ENCODE results near the gene RPL5.

RPL5 gene

DNA sequence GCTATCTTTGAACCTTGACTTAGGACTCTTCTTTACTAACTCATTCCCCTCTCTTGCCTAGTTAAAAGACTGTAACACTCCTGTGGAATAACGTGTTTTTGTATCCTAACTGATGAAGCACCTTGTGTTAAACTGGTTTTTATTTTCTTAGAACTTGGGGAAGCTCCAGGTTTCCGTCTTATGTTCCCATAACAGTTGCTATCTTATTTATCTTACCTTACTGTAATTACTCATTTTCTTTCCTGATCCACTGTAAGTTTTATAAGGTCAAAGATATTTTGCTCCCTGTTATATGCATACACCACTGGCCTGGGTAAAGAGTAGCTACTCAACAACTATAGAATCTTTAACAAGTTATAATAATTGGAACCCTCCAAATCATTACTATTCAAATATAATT, 43.1 kb downstream of the RPL5 start:
- H3K9me2 ChIP-seq (replicated peaks; ENCODE audit: insufficient read depth, low read length), result no peaks in the 10 kb centered on the region
- TF ChIP-seq, protein P1, sequence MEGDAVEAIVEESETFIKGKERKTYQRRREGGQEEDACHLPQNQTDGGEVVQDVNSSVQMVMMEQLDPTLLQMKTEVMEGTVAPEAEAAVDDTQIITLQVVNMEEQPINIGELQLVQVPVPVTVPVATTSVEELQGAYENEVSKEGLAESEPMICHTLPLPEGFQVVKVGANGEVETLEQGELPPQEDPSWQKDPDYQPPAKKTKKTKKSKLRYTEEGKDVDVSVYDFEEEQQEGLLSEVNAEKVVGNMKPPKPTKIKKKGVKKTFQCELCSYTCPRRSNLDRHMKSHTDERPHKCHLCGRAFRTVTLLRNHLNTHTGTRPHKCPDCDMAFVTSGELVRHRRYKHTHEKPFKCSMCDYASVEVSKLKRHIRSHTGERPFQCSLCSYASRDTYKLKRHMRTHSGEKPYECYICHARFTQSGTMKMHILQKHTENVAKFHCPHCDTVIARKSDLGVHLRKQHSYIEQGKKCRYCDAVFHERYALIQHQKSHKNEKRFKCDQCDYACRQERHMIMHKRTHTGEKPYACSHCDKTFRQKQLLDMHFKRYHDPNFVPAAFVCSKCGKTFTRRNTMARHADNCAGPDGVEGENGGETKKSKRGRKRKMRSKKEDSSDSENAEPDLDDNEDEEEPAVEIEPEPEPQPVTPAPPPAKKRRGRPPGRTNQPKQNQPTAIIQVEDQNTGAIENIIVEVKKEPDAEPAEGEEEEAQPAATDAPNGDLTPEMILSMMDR (IDR thresholded peaks at IDR 0.05; ENCODE audit: insufficient read depth, low read length, poor library complexity, severe bottlenecking), result no peak

DNA sequence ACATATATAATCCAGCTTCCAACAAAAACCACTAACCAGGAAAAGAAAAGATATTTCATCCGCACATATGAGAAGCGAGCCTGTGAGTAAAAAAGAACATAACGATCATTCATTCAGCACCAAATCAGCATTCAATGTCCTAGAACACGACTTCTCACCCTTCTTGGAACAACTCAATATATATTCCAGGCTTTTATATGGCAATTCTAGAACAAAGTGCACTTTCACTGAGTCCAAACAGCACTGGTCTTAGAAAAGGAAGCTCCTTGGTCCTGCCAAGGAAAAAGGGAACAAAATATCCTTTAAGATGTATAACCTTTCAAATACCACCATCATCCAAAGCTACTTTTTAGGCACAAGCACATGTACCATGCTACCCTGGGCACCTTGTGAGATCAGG, 44.5 kb downstream of the RPL5 start:
- Histone ChIP-seq H3K4me2 (ENCODE audit: low read depth, low read length, poor library complexity, severe bottlenecking) (no peak overlapping the region), H4K20me1 (ENCODE audit: low read depth, low read length) (peaks cover 6% of the 10 kb centered on the region; the same call in 1 of the 2 replicates), H3K79me2 (ENCODE audit: insufficient read depth, low read length) (peaks cover 47% of the 10 kb centered on the region), H2AFZ (ENCODE audit: low read depth, low read length, severe bottlenecking) (no peak overlapping the region), H3F3A (ENCODE audit: insufficient read depth) (peaks cover 1% of the 10 kb centered on the region; the same call in 1 of the 2 replicates), H3K36me3 (ENCODE audit: low read length) (peaks cover 25% of the 10 kb centered on the region), H3K9ac (ENCODE audit: low read length) (no peak overlapping the region), H3K9me3 (ENCODE audit: insufficient read depth, low read length) (no peaks in the 10 kb centered on the region), H3K27ac (ENCODE audit: low read depth, low read length) (no peak overlapping the region), H3K27me3 (ENCODE audit: low read length) (no peaks in the 10 kb centered on the region), H3K9me2 (replicated peaks; ENCODE audit: insufficient read depth, low read length) (no peaks in the 10 kb centered on the region), H3K4me3 (ENCODE audit: insufficient read depth, low read length, poor library complexity, severe bottlenecking) (no peak overlapping the region)
- no peak for TF ChIP-seq EZH2phosphoT487 (conservative IDR thresholded peaks at IDR 0.05; ENCODE audit: low read length)
- TF ChIP-seq, protein P1 (IDR thresholded peaks at IDR 0.05; ENCODE audit: insufficient read depth, low read length, poor library complexity, severe bottlenecking), result no peak

More for the DNA sequence above, 43.1 kb downstream of the RPL5 start:
- Histone ChIP-seq H3K79me2 (ENCODE audit: insufficient read depth, low read length) (peaks cover 41% of the 10 kb centered on the region), H3K9me3 (ENCODE audit: insufficient read depth, low read length) (no peaks in the 10 kb centered on the region), H4K20me1 (ENCODE audit: low read depth, low read length) (0 out of 2 replicates have a peak, but pooled peaks cover 4% of the 10 kb centered on the region), H3K4me2 (ENCODE audit: low read depth, low read length, poor library complexity, severe bottlenecking) (no peak overlapping the region), H3K36me3 (ENCODE audit: low read length) (peaks cover 25% of the 10 kb centered on the region), H3F3A (ENCODE audit: insufficient read depth) (no peaks in the 10 kb centered on the region; the same call in 1 of the 2 replicates), H3K27ac (ENCODE audit: low read depth, low read length) (no peak overlapping the region), H2AFZ (ENCODE audit: low read depth, low read length, severe bottlenecking) (no peak overlapping the region), H3K9ac (ENCODE audit: low read length) (no peak overlapping the region), H3K4me3 (ENCODE audit: insufficient read depth, low read length, poor library complexity, severe bottlenecking) (no peak overlapping the region), H3K27me3 (ENCODE audit: low read length) (no peaks in the 10 kb centered on the region)

DNA sequence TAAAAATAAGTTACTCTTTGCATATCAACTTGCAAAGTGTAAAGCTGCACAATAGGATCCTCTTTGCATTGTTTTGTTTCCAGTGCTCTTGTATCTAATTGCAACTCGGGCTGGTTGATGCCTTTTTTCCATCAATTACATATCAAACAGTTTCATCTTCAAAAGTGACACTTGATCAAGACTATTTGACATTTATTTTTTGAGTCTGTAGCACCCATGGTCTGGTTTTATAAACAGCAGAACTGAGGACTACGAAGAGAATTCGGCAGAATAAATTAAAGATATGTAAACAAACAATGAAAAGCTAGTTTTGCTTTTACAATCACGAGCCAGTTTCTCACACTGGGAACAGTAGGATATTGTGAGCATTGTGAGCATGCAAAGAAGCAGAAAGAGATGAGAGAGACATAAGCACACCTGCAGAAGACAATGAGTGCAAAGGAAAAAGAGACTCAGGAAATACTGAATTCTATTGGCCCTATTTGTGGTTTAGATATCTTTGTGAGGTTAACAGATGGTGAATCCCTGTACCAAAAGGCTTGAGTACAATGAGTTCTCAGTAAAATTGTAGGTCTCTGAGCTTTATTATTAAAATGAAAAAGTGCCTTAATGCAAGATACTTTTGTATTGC, 45.4 kb downstream of the RPL5 start:
- peaks cover 54% of the 10 kb centered on the region for H3K79me2 ChIP-seq (ENCODE audit: insufficient read depth, low read length)
- H3K9ac ChIP-seq (ENCODE audit: low read length), result no peak overlapping the region
- no peaks in the 10 kb centered on the region for H3K9me2 ChIP-seq (replicated peaks; ENCODE audit: insufficient read depth, low read length)
- TF ChIP-seq EZH2phosphoT487 (conservative IDR thresholded peaks at IDR 0.05; ENCODE audit: low read length), result no peak
- TF ChIP-seq, protein P1 (IDR thresholded peaks at IDR 0.05; ENCODE audit: insufficient read depth, low read length, poor library complexity, severe bottlenecking), result no peak
- no peak overlapping the region for H3K4me2 ChIP-seq (ENCODE audit: low read depth, low read length, poor library complexity, severe bottlenecking)
- H3K27me3 ChIP-seq (ENCODE audit: low read length), result no peaks in the 10 kb centered on the region
- no peaks in the 10 kb centered on the region for H3K9me3 ChIP-seq (ENCODE audit: insufficient read depth, low read length)
- H4K20me1 ChIP-seq (ENCODE audit: low read depth, low read length), result peaks cover 9% of the 10 kb centered on the region; the same call in 1 of the 2 replicates
- peaks cover 4% of the 10 kb centered on the region; the same call in 1 of the 2 replicates for H3F3A ChIP-seq (ENCODE audit: insufficient read depth)
- H3K4me3 ChIP-seq (ENCODE audit: insufficient read depth, low read length, poor library complexity, severe bottlenecking), result no peak overlapping the region
- peaks cover 25% of the 10 kb centered on the region for H3K36me3 ChIP-seq (ENCODE audit: low read length)
- no peak overlapping the region for H2AFZ ChIP-seq (ENCODE audit: low read depth, low read length, severe bottlenecking)
- no peak overlapping the region for H3K27ac ChIP-seq (ENCODE audit: low read depth, low read length)

Measured in SU-DHL-6 (cell line).